NCI-H82 treated with DMSO at 0.1 percent for 48 hours (cell line): ENCODE measurements around the gene R3HCC1L.
A peak's percentile ranks its signal among the peaks of the same experiment; 100 is the strongest.
"Not testable (repeated sequence)": the region's sequence is repeated elsewhere in the genome, so short reads cannot be mapped to it uniquely, and the experiment has no call there.

Source experiments
- DNase-seq: peaks from one replicate; lab custom pipeline; 2025; ENCODE audit not compliant: unreplicated experiment; lab: John Stamatoyannopoulos, UW

Gene R3HCC1L

GRCh38 chr10:98170249-98171117 is 36.0 kb downstream of the R3HCC1L start:
- DNase-seq = peak; percentile 49

DNA sequence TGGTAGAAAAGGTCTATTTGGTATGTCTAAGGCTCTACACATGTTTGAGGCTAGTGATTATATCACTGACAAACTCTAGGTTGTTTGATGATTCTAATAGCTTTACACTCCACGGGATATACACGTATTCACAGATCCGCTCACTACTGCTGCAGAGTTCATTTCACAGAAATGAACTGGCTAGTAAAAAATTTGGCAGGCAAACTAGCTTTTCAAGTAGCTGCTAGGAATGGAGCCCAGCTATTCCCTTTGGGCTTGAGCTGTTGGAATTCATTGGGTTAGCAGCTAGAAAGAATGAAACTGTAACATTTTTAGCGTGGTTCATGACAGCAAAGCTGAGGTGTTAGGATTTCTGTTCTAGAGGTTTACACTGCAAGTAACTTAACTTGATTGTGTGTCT is 37.6 kb downstream of the R3HCC1L start:
- no peak for DNase-seq

DNA sequence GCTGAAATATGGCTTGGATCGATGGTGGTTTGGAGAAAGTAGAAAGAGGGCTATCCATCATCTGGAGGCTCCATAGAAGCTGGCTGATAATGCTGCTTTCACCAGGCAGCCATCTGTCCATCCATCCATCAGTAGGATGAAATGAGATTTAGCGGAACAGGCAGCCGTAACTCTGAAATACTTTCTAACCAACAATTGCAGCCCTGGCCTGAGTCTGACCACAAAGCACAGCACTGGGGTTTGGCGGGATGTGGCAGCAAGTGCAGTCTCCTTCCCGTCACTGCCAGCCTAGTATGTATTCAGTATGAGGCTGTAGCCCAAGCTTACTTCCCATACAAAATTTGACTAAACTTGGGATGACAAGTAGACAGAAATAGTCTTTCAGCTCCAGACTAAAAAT is 38.0 kb downstream of the R3HCC1L start:
- DNase-seq = peak; percentile 56

DNA sequence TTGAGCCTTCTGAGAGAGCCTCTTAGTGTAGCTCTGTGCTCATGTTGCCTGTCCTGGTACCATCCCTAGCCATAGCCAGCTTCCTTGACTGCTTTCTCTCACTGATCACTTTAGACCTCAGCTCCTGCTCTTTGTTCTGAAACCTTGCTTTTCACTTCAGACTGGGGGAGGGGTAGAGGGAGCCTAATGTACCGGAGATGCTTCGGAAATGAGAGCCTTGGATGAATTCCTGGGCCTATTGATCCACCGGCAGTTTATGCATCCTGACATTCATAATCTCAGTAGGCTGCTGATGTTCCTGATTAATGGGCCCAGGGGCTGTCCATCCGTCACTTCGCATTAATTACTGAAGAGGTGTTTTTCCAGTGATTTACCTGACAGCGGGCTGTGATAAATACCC is 38.8 kb downstream of the R3HCC1L start:
- DNase-seq = peak; percentile 17

- not testable (repeated sequence) for DNase-seq
Measured at GRCh38 chr10:98182351-98182915, 48.0 kb downstream of the R3HCC1L start.

DNA sequence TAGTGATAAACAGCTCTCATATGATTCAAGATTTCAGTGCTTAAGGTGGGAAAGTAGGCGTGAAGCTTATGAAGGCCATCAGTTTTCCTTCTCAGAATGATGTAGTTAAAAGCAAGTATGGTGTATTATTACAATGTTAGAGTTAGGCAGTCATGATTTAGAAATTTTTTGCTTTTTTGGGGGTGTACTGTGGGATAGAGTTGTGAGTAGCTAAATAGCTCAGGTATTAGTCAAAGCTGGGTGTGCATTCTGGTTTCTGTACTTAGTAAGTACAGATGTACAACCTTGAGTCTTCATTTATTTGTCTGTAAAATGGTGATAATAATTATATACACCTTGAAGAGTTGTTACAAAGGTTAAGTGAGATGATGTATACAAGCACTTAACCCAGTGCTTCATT is 52.2 kb downstream of the R3HCC1L start:
- no peak for DNase-seq

DNA sequence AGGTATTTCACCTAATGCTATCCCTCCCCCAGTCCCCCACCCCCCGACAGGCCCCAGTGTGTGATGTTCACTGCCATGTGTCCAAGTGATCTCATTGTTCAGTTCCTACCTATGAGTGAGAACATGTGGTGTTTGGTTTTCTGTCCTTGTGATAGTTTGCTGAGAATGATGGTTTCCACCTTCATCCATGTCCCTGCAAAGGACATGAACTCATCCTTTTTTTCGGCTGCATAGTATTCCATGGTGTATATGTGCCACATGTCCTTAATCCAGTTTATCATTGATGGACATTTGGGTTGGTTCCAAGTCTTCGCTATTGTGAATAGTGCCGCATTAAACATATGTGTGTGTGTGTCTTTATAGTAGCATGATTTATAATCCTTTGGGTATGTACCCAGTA is 56.3 kb downstream of the R3HCC1L start:
- DNase-seq = not testable (repeated sequence)

GRCh38 chr10:98193037-98193436 is 58.6 kb downstream of the R3HCC1L start:
- no peak for DNase-seq

DNA sequence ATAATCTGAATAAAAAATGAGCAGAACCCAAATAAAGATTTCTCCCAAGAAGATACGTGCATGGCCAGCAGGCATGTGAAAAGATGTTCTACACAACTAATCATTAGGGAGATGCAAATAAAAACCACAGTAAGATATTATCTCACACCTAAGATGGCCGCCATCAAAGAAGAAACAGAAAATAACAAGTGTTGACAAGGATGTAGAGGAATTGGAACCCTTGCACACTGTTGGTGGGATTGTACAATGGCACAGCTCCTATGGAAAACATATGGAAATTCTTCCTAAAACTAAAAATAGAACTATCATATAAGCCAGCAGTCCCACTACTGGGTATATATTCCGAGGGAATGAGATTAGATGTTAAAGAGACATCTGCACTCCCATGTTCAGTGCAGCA is 60.2 kb downstream of the R3HCC1L start:
- no peak for DNase-seq

DNA sequence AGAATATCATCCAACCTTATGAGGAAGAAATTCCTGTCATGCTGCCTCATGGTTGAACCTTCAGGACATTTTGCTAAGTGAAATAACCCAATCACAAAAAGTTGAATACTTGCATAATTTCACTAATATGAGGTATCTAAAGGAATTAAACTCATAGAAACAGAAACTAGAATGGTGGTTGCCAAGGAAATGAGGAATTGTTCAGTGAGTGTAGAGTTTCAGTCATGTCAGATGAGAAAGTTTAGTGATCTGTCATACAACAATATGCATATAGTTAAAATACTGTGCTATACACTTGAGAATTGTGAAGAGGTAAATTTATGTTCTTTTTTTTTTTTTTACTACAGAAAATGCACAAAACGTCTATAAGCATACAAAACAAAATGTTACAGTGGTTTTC is 60.7 kb downstream of the R3HCC1L start:
- no peak for DNase-seq

- DNase-seq = no peak
Measured at GRCh38 chr10:98196985-98197384, 62.5 kb downstream of the R3HCC1L start.

- DNase-seq = no peak
Measured at GRCh38 chr10:98201760-98202159, 67.3 kb downstream of the R3HCC1L start.

- no peak for DNase-seq
Measured at GRCh38 chr10:98202378-98202777, 67.9 kb downstream of the R3HCC1L start.

DNA sequence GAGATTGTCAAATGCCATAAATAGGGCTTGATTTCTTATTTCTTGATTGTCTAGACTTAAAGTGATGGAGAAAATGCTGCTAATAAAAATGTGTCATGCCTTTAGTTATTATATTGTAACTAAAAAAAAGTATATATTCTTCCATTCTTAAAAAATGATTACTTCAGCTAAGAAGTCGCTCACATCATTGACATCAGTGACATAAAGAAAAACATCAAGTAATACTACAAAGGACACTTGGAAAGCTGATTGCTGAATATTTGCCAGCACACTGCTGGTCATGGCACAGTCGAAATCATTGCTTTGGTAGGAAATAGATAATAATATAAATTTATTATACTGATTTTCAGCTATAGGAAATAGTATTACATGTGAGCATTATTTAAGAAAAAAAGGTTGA is 70.9 kb downstream of the R3HCC1L start:
- DNase-seq = no peak

DNA sequence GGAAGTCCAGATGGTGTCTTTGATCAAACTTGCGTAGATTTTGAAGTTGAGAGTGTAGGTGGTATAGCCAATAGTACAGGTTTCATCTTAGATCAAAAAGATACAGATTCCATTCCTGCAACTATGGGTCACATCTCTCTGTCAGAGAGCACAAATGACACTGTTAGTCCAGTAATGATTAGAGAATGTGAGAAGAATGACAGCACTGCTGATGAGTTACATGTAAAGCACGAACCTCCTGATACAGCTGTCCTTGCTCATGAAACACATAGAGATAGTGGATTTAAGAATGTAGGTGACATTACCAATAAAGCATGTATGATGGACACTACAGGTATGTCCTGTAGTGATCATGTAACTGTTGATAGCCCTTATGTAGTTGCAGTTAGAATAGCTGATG is 74.5 kb downstream of the R3HCC1L start:
- DNase-seq = no peak

- DNase-seq = no peak
Measured at GRCh38 chr10:98209441-98209840, 75.0 kb downstream of the R3HCC1L start.

GRCh38 chr10:98212196-98212595 is 77.7 kb downstream of the R3HCC1L start:
- DNase-seq = no peak

GRCh38 chr10:98213740-98214139 is 79.3 kb downstream of the R3HCC1L start:
- DNase-seq = no peak

DNA sequence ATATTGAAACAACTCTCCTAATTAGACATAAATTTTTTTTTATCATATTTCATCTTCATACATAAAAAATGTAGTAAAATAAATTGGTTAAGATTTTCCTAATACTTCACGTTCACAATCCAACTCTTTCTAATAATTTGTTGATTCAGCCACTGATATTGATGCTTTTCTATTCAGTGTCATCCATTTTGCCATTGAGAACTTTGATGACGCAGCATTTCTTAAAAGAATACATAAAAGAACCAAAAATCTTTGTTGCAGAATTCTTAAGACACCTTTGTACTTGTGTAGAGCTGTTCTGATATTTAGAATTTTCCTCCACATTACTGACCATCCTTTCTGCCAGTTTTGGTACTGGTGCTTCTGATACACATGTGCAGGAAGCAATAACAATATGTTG is 80.9 kb downstream of the R3HCC1L start:
- DNase-seq = no peak

GRCh38 chr10:98217801-98218200 is 83.3 kb downstream of the R3HCC1L start:
- DNase-seq = no peak

- no peak for DNase-seq
Measured at GRCh38 chr10:98223874-98224273, 89.4 kb downstream of the R3HCC1L start.

DNA sequence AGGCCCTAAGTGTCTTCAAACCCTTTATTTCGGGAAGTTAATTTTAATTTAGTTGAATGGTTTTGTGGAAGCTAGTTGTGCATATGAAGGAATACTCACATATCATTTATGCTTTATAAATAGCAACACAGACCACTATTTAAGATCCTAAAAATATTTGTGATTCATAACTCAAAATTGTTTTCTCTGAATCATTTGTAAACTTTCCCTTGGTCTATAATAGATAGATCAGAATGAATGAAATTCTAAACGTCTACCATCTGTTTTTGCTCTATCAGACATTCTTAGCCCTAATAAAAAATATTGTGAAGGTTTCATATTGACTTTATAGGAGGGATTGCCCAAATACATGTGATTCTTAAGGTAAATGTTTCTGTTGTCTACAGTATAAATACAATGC is 90.1 kb downstream of the R3HCC1L start:
- no peak for DNase-seq

GRCh38 chr10:98224996-98225395 is 90.5 kb downstream of the R3HCC1L start:
- no peak for DNase-seq
